HG02610 (cell line): Measurements from ENCODE around the gene HCST.
"Not testable (repeated sequence)": the region's sequence is repeated elsewhere in the genome, so short reads cannot be mapped to it uniquely, and the experiment has no call there.

Experiments
- ATAC-seq: cut with Tn5 transposase; IDR thresholded peaks from one replicate; pipeline ENCODE4 v1.9.1; 2021; ENCODE audit warnings: mild to moderate bottlenecking, moderate library complexity; ENCODE audit not compliant: unreplicated experiment

The HCST gene

GRCh38 chr19:35879068-35879467, 23.3 kb upstream of the HCST start:
- ATAC-seq: no peak

GRCh38 chr19:35879770-35880317, 22.5 kb upstream of the HCST start:
- ATAC-seq: peak; percentile 36

DNA sequence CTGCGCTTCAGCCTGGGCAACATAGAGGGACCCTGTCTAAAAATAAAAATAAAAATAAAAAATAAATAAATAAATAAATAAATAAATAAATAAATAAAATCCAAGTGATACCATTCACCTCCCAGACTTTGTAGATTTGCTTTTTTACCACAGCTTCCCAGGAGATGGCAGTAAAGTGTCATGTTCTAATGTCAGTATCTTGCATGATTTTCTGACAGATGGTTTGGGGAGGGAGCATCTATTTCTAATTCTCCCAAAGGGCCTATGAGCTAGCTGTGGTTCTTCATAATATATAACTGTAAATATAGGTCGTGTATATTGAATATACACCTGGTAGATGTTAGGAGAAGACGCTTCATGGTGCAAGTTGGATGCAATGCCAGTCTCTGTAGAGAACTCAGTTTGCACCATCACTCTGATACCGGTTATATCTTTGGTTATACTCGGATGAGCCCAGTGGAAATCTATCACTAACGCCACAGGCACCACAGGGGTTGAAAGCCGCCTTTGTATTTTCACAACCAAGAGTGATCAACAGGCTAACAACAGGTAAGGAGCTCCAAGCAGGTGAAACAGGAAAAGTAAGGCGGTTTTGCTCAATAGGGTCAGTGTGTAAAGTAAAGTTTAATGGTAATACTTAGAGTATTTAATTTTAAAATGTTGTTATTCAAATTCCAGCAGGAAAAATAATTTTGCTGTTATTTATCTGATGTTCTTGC, 20.1 kb upstream of the HCST start:
- no peak for ATAC-seq

GRCh38 chr19:35883882-35884281, 18.4 kb upstream of the HCST start:
- ATAC-seq: no peak

DNA sequence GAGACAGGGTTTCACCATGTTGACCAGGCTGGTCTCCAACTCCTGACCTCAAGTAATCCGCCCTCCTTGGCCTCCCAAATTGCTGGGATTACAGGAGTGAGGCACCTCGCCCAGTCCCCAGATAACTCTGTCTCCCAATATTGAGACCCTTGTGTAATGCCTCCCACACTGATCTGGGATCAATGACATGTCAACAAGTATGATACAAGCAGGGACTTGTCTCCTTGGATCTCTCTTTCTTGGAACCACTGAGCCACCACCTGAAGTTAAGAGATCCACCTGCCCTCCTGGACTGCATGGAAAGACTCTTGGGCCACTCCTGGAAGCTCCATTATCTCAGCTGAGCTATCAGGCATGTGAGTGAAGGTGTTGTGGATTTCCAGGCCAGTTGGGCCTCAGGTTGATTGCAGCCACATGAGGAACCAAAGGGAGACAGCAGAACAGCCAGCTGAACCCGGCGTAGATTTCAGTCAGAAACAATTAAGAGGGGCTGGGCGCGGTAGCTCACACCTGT, 17.0 kb upstream of the HCST start:
- ATAC-seq: no peak

- no peak for ATAC-seq
Observed at GRCh38 chr19:35885904-35886303, 16.4 kb upstream of the HCST start.

- ATAC-seq: no peak
Observed at GRCh38 chr19:35887197-35887596, 15.1 kb upstream of the HCST start.

DNA sequence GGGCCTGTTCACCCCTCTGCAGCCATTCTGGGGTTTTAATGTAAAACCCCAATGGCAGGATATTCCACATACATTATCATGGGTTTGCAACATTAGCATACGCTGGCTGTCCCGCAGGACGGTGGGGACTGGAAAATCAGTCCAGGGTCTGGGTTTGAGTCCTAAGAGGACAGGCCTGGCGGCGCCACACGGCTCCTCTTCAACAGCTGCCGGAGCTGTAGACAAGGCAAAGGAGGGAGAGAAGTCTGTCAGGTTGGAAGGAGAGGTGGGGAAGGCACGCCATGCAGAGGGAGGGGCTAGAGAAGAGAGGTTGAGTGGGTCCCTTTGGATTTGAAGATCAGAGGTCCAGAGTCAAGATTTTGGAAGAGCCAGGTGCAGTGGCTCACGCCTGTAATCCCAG, 13.9 kb upstream of the HCST start:
- ATAC-seq: no peak

- no peak for ATAC-seq
Observed at GRCh38 chr19:35889370-35890112, 12.8 kb upstream of the HCST start.

DNA sequence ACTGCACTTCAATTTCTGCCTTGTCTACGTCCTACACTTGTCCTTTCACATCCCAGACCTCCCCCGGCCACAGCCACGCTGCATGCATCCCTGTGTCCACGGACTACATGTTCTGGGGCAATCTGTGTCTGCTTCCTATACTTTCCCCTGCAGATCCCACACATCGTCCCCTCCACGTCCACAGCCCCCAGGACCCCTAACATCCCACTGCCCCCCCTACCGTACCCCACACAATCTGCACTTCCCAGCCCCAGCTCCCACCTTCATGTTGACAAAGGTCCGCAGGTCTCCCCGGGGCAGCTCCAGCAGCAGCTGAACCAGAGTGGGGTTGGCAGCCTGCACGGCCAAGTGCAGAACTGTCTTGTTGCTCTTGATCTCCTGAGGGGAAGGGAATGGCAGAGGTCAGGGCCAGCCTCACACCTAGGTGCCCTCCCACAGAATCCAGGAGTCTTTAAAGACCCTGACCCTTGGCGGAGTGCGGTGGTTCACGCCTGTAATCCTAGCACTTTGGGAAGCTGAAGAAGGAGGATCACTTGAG, 12.1 kb upstream of the HCST start:
- ATAC-seq: no peak

DNA sequence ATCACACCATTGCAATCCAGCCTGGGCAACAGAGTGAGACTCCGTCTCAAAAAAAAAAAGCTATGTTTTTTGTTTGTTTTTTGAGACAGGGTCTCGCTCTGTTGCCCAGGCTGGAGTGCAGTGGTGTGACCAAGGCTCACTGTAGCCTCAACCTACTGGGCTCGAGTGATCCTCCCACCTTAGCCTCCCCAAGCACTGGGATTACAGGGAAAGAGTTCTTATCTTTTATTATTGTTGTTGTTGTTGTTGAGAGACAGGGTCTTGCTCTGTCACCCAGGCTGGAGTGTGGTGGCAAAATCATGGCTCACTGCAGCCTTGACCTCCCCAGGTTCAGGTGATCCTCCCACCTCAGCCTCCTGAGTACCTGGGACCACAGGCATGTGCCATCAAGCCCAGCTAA, 10.5 kb upstream of the HCST start:
- not testable (repeated sequence) for ATAC-seq

DNA sequence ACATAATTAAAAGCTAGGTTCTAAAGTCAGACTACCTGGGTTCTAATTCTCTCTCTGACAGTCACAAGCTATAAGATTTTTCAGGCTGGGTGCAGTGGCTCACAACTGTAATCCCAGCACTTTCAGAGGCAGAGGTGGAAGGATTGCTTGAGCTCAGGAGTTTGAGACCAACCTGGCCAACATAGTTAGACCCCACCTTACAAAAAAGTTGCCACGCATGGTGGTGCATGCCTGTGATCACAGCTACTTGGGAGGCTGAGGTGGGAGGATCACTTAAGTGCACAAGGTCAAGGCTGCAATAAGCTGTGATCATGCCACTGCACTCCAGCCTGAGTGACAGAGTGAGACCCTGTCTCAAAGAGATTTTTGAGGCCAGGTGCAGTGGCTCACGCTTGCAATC, 8.0 kb upstream of the HCST start:
- no peak for ATAC-seq

- no peak for ATAC-seq
Observed at GRCh38 chr19:35895911-35896642, 6.3 kb upstream of the HCST start.

GRCh38 chr19:35896643-35897040, 5.7 kb upstream of the HCST start:
- no peak for ATAC-seq

- ATAC-seq: no peak
Observed at GRCh38 chr19:35897706-35898451, 4.5 kb upstream of the HCST start.

DNA sequence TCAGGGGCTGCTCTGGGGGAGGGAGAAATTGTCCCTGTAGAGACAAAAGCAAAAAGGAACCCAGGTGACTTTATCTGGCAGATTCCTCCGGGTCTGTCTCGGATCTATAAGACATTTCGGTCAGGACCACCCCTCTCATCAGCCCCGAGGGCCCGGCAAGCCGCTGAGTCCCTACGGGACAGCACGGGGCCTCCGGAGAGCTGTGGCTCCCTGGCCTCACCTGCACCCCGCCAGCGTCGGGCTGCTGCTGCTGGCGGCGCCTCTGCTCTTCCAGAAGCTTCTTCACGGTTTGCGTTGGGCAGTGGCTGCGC, 3.9 kb upstream of the HCST start:
- no peak for ATAC-seq

- peak; percentile 27 for ATAC-seq
Observed at GRCh38 chr19:35899547-35900214, 2.6 kb upstream of the HCST start.

DNA sequence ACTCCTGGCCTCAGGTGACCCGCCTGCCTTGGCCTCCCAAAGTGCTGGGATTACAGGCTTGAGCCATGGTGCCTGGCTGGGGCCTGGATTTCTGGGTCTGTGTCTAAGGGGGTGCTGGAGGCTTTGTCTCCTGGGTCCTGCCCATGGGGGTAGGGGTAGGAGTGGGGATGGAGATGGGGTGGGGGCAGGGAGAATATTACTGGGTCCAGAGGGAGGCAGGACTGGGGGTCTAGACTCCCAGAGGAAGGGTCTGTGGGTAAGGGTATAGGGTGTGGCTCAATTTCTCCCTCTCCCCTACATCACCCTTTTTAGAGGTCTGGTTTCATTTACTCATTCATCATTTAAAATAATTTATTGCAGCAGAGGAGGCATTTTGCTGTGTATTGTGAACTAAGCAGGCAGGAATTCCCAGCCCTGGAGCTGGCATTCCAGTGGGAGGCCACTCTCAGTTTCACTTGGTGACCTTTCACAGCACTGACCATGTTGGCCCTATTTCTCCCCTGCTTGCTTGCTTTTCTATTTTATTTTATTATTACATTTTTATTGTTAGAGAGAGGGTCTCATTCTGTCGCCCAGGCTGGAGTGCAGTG, 1.2 kb upstream of the HCST start:
- no peak for ATAC-seq

- no peak for ATAC-seq
Observed at GRCh38 chr19:35902870-35903475, 644 bp downstream of the HCST start.
